Fibroblast of mammary gland (primary cell): ENCODE data around the gene IRF2BP2.
A peak's percentile ranks its signal among the peaks of the same experiment; 100 is the strongest.

Source experiments
- DNase-seq: peaks from one replicate; pipeline ENCODE4 v3.0.0-alpha.2; 2010; ENCODE audit warnings: low read depth
- H3K4me3 ChIP-seq: 2 replicates; pipeline ENCODE4 v1.5.1; 2011; ENCODE audit warnings: low read depth, mild to moderate bottlenecking, low read length, moderate library complexity; ENCODE audit not compliant: control insufficient read depth
- CTCF ChIP-seq: conservative IDR thresholded peaks from 2 replicates; pipeline ENCODE4 v1.5.1; 2011; ENCODE audit warnings: low read depth, low read length, inconsistent platforms; ENCODE audit not compliant: control insufficient read depth, insufficient read depth

IRF2BP2 gene

DNA sequence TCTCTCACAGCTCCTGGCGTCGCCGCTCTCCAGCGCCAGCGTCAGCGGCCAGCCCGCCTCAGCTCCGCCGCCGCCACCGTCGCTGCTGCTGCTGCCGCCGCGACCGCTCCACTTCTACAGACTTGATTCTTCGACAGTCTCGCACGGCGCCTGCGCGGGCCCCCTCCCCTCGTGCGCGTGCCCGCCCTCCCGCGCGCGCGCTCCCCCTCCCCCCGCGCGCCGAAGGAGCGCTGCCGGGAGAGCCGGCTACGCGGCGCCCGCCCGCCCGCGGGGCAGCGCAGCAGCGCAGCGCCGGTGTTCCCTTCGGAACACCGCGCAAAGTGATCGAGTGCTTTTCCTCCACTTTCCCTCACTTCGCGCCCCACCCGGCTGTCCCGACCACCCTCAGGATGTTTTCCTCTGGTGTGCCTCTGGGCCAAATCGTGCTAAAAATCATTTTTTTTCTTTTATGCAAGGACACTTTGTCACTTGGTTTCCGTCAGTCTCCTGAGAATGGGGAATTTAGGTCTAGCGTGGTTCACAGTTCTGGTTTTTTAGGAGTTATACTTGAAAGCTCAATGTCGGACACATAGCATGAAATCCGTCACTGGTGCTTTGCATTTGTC, at the start of gene IRF2BP2:
IRF2BP2 (minus strand) TSS at position 118 of the 605 bp plus-strand sequence. CDS start 684 bp downstream, outside the sequence.
- TF ChIP-seq CTCF = no peak
- DNase-seq = peak; percentile 75
- H3K4me3 ChIP-seq = peak within 1 kb of the TSS; percentile 84

DNA sequence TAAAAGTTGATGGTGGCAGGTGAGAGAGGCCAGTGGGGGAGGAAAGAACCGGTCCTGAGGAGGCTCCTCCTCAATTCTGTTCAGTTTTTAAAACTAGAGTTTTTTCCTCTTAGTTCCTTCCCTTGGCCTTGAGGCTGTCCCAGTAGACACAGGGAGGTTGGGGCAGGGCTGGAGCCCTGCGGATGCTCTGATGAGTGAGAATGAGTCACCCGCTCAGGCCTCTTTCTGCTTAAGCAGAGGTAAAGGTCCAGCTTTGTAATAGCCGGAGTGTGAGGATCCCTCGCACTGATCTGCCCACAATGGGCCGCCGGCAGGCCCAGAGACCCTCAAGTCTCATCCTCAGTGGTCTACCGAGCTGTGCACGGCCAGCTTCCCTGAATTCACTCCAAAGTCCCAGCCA, 49.6 kb upstream of the IRF2BP2 start:
- no peak for TF ChIP-seq CTCF
- DNase-seq = peak; percentile 91
- H3K4me3 ChIP-seq = no peak overlapping the region

- TF ChIP-seq CTCF = no peak
Measured at GRCh38 chr1:234658138-234658537, 48.2 kb upstream of the IRF2BP2 start.

DNA sequence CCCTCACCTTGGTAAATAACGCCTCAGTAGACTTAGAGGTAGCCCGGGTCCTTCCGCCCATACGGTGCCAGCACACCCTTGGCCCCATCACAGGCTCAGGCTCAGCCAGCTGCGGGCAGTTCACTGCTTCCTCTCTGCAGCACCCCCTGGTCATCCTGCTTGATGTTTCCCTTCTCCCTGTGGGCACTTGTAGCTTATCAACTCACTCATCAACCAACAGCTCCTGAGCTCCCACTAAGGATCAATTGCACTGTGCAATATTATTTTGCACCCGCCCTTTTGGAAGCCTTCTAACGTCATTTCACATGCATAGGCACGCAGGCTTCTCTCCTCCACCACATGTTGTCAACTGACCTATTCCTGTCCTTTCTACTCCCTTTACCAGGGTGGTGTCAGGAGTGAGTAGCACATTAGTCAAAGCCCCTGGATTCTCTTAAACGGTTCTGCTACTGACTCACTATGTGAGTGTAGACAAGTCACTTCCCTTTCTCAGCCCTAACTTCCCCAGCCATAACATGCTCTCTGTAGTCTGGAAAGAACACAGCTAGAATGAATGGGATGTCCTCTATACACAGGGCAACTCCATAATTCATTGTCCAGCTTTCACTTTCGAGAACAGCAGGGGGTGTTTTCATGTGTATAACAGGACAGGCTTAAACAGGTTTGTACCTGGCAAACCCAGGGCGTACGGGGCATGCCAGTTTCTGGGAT, 47.1 kb upstream of the IRF2BP2 start:
- peak; percentile 100 for DNase-seq
- TF ChIP-seq CTCF = peak; percentile 11
- no peak overlapping the region for H3K4me3 ChIP-seq

More at GRCh38 chr1:234658138-234658537, 48.2 kb upstream of the IRF2BP2 start:
- no peak overlapping the region for H3K4me3 ChIP-seq
- DNase-seq = peak; percentile 70

DNA sequence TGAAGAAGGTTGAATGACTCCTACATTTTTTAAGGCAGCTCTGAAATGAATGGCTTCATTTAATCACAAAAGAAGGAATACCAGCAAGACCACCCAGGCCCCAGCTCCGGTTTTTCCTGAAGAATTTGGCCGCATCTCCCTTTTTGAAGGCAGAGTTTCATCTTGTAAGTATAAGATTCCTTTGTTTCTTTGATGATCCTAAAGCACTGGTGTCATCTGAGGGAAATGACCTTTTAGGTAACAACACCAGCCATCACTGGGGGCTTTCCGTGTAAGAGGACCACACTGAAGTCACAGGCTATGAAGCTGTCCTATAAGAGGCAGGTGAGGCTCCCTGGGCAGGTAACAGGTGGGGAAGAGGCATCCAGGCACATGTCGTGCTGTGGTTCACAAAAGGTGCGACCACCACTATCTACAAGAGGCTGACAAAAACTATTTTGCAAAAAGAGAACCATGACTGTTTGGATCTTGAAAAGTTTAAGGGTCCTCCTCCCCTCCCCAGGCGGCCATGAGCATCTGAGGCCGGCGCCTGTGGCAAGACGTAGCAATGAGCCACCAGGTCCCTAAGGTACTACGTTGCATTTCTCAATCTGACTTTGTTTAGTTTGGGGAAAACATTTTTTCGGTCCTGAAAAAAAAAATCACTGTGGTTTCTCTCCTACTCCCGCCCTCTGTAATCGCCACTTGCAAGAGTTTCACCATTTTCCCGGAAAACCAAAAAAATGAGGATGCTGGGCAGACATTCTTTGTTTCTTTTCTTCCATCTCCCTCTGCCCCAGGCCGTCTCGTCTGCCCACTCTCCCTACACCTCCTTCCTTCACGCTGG, 46.3 kb upstream of the IRF2BP2 start:
- H3K4me3 ChIP-seq = no peak overlapping the region

More for the DNA sequence above, 46.3 kb upstream of the IRF2BP2 start:
- no peak for TF ChIP-seq CTCF
- peak; percentile 21 for DNase-seq
